ENCODE data around the gene RSPO1.
"Not testable (repeated sequence)": the region's sequence is repeated elsewhere in the genome, so short reads cannot be mapped to it uniquely, and the experiment has no call there.

RSPO1 gene

GRCh38 chr1:37634244-37634991, at the start of gene RSPO1:
Gene RSPO1, minus strand, starts transcription at chr1:37634892. Its CDS starts 5,231 bp downstream, at chr1:37629661.
- no peak for DNase-seq

DNA sequence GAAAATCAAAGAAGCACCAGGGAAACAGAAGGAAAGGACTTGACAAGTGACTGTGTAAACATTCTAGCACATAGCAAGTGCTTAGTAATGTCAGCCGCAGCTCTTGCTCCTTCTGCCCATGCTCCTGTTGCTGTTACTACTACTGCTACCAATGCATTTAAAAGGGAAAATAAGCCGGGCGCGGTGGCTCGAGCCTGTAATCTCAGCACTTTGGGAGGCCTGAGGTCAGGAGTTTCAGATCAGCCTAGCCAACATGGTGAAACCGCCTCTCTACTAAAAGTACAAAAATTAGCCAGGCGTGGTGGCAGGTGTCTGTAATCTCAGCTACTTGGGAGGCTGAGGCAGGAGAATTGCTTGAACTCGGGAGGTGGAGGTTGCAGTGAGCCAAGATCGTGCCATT, 49.5 kb upstream of the RSPO1 start:
- DNase-seq, result not testable (repeated sequence)

DNA sequence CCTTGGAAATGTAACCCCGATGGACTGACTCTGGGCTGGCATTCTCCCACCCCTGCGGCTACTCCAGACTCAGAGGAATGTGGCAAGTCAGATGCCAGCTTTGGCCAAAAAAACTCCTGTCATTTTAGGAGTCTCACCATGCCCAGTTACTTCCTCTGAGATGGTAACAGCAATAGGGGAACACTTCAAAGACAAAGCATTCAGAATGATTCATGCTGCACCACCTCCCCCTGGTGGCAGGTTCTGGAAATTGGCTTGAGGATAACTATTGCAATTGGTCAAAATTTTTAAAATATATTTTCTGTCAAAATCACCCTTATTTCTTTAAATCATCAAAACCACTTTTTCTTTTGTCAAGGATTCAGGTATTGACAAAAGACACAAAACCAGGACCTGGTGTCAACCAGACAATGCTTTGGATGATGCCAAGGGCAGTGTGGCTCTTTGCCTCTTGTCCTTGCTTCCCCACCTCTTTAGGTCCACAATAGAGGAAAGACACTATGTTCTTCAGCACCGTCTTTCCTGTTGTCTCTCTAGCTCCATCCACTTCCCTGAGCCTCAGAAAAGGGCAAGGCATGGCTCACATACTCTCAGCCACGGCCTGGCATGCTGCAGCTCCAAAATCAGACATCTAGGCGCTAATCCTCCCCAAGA, 47.8 kb upstream of the RSPO1 start:
- DNase-seq, result peak; percentile 79

DNA sequence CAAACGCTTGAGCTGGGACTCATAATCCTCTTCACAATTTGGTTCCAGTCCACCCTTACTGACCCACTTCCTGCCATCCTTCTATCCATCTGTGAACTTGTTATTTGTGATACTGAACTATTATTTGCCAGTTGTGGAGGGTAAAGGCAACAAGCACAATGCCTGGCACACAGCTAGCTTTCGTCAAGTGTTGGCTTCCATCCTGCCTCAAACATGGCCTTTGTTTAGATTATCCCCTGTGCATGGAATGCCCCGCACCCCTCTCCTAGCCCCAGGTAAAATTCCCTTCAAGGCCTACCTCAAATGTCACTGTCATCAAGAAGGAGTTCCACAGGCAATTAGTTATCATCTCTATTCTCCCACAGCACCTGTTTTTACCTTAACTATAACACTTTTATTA, 46.2 kb upstream of the RSPO1 start:
- no peak for DNase-seq

- DNase-seq, result no peak
Observed at GRCh38 chr1:37677808-37678207, 43.1 kb upstream of the RSPO1 start.

- DNase-seq, result no peak
Observed at GRCh38 chr1:37677143-37677439, 42.4 kb upstream of the RSPO1 start.

DNA sequence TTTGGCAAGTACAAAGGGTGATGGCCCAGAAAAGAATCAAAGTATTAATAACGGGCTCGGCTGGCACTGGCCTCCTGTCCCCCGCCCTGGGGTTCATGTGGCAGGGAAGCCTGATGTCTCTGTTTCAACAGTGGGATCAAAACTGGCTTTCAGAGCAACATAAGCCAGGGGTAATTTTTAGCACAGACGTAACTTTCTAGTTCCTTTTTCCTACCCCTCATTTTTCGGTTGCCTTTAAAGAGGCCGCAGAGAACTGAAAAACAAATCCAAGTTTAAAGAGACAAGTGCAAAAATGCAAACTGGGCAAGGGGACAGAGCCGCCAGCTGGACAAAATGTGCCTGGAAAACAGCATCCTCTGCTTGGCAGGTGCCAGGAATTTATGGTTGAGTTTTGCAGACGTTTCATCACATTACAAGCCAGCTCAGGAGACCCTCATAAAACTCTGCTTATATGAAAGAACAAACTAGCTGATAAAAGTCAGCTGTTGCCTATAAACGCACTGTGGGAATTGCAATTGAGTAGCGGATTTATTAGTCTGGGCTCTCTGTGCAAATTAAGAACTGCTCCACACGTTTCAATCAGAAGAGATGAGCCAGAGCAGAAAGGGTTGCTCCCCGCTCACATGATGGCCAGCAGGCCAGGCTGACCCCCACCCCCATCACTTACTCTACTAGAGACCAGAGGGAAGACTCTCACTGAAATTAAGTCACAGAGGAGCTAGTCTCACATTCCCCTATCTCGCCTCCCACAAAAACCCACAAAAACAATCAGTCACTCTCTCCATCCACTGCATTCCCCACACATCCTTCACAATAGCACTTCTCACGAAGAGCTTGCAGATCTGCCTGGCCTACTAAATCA, 41.8 kb upstream of the RSPO1 start:
- no peak for DNase-seq

- DNase-seq, result no peak
Observed at GRCh38 chr1:37673920-37674319, 39.2 kb upstream of the RSPO1 start.

DNA sequence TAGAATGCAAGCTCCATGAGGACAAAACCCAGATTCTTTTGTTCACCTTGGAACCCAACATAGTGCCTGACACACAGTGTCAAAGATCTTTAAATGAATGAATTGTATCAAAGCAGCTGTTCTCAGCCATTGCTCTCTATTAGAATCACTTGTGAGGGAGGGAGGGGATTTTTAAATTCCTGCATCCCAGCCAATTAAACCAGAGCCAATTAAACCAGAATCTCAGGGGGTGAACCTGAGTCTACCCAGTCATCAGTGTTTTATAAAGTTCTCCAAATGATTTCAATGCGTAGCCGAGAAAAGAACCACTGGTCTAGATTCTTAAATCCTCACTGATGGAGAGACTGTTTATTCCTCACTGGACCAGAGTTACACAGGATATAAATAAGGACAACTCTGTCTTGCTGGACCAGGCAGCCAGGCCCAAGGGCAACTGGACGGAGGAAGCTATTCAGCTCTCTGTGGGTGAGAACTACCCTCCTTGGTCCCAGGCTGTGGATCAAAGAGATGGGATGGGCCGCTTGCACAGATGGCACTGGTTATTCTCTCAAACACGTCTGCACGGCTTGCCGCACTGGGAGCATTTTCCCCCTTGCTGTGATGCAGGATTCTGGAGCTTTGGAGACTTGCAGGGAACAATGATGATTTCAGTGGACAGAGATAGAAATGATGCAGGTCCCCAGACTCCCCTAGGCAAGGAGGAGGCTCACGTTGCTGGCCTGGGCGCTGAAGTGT, 37.6 kb upstream of the RSPO1 start:
- no peak for DNase-seq

GRCh38 chr1:37671261-37671660, 36.6 kb upstream of the RSPO1 start:
- no peak for DNase-seq

DNA sequence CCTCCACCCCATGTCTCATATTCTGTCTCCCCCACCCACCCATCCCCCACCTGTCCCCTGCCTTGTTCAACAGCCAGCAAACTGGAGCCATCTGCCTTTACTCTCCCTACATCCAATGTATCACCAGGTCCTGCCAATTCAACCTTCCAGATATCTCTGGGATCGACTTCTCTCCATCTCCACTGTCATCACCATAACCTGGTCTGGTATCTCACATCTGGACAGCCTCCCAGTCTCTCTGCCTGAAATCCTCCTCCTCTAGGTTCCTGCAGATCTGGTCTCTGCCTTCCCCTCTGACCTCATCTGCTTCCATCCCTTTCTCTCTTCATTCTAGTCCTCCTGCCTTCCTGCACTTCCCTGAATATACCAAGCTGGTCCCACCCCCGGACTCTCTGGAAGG, 35.4 kb upstream of the RSPO1 start:
- no peak for DNase-seq

DNA sequence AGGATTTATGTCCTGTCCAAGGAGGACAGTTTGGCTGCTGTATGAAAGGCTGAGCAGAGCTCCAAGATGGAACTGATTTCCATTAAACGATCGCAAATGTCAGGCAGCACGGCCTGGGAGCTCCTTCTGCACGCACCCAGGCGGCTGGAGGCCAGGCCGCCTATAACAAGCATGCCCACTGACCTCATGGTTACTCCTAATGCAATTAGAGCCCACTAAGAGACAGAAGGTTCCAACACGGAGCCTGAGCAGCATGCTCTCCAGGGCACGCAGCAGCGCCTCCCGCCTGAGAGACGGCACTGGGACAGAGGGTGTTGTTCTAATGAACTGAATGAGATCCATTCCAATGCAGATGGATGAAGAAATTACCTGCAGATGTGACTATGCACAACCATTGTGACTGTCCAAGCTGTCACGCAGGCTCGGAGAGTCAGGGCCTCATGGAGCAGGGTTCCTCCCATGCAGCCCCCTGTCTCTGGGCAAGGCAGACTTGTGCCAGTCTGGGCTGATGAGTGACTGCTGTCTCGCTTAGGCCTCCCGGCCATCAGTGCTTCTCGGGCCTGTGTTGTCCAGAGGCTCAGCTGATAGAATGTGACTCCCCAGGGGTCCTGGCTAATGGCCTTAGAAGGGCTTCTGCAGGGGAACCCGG, 32.5 kb upstream of the RSPO1 start:
- no peak for DNase-seq

GRCh38 chr1:37666241-37666867, 31.7 kb upstream of the RSPO1 start:
- no peak for DNase-seq

DNA sequence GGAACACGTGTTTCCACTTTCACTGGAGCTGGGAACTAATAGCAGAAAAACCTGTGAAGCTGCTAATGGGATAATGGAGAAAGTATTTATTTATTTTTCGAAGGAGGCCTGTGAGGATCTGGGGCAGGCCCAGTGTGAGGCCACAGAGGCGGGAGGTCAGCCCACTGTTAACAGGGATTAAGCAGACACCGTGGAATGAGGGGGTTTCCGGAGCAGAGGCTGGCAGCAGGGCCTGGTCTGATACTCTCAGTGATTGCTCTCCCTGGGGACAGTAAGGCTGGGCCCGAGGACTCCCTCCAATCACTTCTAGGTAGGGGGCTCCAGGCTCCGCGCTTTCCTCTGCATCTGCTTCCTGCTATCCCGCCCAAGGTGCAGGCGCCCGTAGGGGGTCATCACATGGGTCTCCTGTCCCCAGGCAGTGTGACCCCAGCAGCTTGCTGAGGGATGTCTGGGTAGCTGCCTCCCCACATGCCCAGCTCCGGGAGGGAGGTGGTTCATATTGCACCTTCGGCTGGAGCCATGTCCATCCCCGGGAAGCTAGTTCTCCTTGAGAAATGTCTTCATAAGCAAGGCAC, 28.8 kb upstream of the RSPO1 start:
- no peak for DNase-seq

DNA sequence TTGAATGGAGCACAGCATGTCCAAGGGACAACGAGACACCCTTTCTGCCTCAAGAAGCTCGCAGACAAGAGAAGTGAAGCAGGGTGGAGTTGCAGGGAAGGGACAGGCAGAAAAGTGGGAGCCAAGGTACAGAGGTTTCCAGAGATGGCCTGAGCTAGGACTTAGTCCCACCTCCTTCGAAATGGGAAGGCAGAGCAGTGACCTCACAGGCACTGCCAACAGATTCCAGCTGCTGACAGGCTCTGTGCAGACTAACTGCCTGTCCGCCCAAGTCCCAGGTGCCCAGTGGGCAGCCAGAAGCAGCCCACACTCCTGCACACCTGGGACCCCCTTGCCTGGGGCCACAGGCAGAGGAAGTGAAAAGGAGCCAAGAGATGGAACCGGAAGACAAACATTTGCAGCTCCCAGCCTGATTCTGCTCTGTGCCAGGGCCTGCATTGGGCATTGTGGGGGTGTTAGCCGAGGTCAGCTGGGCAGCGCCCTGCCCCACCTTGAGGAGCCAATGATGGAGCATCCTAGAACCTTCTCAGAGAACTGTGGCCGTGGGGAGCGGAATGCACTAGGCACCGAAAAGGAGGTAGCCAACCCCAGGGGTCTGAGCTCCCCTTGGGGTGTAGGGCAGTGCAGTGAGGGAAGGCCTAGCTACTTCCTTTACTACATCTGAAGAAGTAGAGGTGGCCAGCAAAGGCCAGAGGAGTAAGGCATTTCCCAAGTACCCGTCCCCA, 27.5 kb upstream of the RSPO1 start:
- DNase-seq, result no peak

GRCh38 chr1:37661401-37661800, 26.7 kb upstream of the RSPO1 start:
- DNase-seq, result no peak

DNA sequence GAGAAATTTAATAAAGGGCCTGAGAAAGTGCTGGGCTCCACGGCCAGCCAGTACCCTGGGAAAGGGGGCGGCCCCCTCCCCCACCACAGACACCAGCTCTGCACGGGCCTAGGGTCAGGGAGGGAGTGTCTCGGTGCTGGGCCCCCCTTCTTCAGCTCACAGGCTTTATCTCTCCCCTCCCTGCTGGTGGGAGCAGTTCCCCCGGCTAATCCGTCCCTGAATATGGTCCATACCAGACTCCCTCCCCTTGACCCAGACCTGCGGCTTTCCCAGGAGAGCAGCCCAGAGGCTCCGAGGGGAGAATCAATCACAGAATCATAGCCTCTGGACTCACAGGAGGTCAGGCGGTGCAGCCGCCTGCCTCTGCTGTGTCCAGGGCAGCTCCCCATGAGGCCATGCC, 26.0 kb upstream of the RSPO1 start:
- DNase-seq, result no peak

DNA sequence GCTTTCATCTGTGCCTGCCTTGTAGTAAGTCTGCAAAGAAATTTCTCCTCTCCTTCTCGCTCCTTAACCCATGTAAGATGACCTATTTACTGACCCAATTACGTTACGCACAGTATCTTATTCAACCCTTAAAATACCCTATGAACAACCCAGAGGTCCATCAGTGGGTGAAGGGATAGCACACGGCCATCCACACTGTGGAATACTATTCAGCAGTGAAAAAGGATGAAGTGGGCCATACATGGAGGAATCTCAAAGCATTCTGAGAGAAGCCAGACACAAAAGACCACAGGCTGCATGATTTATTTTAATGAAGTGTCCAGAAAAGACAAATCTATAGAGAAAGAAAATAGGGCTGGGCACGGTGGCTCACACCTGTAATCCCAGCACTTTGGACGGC, 23.8 kb upstream of the RSPO1 start:
- DNase-seq, result no peak

- DNase-seq, result no peak
Observed at GRCh38 chr1:37657620-37658412, 23.1 kb upstream of the RSPO1 start.

GRCh38 chr1:37656881-37657280, 22.2 kb upstream of the RSPO1 start:
- no peak for DNase-seq
